Measurements from ENCODE around the gene RRAS2. TPM values are rescaled to one million over a fixed set of nuclear protein-coding genes. Genes with fewer than 3 reads are reported as not detected.
"Not testable (repeated sequence)": the region's sequence is repeated elsewhere in the genome, so short reads cannot be mapped to it uniquely, and the experiment has no call there.

Gene RRAS2
- polyA plus RNA-seq, 2 donors: 9.6 to 10.9 TPM

DNA sequence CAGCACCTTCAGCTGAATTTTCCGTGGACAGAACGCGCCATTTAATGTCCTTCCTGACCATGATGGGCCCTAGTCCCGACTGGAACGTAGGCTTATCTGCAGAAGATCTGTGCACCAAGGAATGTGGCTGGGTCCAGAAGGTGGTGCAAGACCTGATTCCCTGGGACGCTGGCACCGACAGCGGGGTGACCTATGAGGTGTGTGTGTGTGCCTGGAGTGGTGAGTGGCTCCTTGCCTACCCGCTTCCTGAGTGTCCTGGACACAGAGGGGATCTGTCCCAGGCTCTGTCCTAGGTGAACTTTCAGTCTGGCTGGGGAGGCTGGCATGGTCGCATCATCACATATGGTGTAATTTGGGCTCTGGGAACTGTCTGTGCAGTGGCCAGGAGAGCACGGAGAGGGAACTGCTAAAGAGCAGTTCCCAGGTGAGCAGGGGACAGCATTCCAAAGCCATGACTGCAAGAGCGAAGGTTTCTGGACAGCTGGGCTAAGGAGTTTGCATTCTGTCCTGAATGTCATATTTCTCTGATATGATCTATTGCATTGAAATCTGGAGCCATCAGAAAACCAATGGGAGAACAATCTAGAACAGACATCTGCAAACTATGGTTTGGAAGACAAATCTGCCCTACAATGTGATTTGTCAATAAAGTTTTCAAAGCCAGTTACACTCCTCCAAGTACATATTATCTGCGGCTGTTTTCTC, 104.3 kb downstream of the RRAS2 start:
- H3K4me1 ChIP-seq (ENCODE audit: control insufficient read depth in 2 of 2, insufficient read depth in 2 of 2, low read length in 1 of 2): no peaks in the 10 kb centered on the region
- H3K4me3 ChIP-seq (ENCODE audit: low read depth in 1 of 2, low read length in 2 of 2): no peak overlapping the region
- no peaks in the 10 kb centered on the region for H3K9me3 ChIP-seq (ENCODE audit: control insufficient read depth in 2 of 2, insufficient read depth in 1 of 2, low read depth in 1 of 2, low read length in 1 of 2)
- WGBS, 2 donors: 89 to 90% methylated on average over 13 of the region's 13 CpGs
- no peaks in the 10 kb centered on the region for H3K36me3 ChIP-seq (ENCODE audit: control insufficient read depth in 2 of 2, insufficient read depth in 2 of 2, low read length in 1 of 2)
- no peaks in the 10 kb centered on the region for H3K27me3 ChIP-seq (ENCODE audit: control insufficient read depth in 1 of 2, insufficient read depth in 2 of 2, low read length in 2 of 2)
- no peak overlapping the region for H3K27ac ChIP-seq (ENCODE audit: low read depth in 2 of 2, low read length in 1 of 2)

DNA sequence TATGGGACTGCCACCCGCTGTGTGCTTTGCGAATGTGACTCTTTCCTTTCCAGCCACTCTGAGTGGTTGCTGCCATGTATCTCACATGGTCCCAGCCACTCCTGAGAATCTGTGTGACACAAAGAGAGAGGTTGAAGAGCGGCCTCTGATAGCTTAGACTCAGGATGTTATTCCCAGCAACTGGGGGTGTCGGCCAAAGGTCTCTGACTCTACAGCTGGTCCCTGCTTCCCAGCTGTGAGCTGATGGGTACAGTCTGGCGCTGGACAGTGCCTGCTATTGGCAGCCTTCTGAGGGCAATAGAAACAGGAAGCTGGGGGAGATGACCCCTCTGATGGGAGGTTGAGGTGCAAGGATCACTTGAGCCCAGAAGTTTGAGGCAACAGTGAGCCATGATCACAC, 105.1 kb downstream of the RRAS2 start:
- Histone ChIP-seq H3K4me3 (ENCODE audit: low read depth in 1 of 2, low read length in 2 of 2) (no peak overlapping the region), H3K27me3 (ENCODE audit: control insufficient read depth in 1 of 2, insufficient read depth in 2 of 2, low read length in 2 of 2) (no peaks in the 10 kb centered on the region), H3K27ac (ENCODE audit: low read depth in 2 of 2, low read length in 1 of 2) (no peak overlapping the region), H3K9me3 (ENCODE audit: control insufficient read depth in 2 of 2, insufficient read depth in 1 of 2, low read depth in 1 of 2, low read length in 1 of 2) (no peaks in the 10 kb centered on the region), H3K4me1 (ENCODE audit: control insufficient read depth in 2 of 2, insufficient read depth in 2 of 2, low read length in 1 of 2) (no peaks in the 10 kb centered on the region), H3K36me3 (ENCODE audit: control insufficient read depth in 2 of 2, insufficient read depth in 2 of 2, low read length in 1 of 2) (no peaks in the 10 kb centered on the region)
- 79 to 84% methylated on average over 5 of the region's 5 CpGs for WGBS, 2 donors

DNA sequence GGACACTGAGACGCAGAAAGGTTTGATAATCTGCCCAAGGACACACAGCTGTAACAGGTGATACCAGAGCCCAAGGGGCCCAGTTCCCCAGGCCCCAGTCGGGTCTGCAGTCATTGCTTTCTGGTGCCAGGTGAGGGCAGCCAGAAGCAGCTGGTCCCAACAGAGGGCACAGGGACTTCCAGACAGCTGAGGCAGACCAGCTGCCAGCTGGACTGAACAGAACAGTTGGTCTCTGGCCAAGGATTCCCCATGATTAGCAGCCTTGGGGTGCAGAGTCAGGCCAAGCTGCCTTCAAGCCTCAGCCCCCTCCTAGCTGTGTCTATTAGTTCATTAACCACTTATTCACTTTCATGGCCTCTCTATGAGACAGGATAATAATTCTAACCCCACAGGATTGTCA, 105.6 kb downstream of the RRAS2 start:
- H3K27ac ChIP-seq (ENCODE audit: low read depth in 2 of 2, low read length in 1 of 2): no peak overlapping the region
- no peaks in the 10 kb centered on the region for H3K36me3 ChIP-seq (ENCODE audit: control insufficient read depth in 2 of 2, insufficient read depth in 2 of 2, low read length in 1 of 2)
- H3K4me3 ChIP-seq (ENCODE audit: low read depth in 1 of 2, low read length in 2 of 2): no peak overlapping the region
- 51 to 61% methylated on average over 2 of the region's 2 CpGs for WGBS, 2 donors
- H3K27me3 ChIP-seq (ENCODE audit: control insufficient read depth in 1 of 2, insufficient read depth in 2 of 2, low read length in 2 of 2): no peaks in the 10 kb centered on the region
- H3K4me1 ChIP-seq (ENCODE audit: control insufficient read depth in 2 of 2, insufficient read depth in 2 of 2, low read length in 1 of 2): no peaks in the 10 kb centered on the region
- H3K9me3 ChIP-seq (ENCODE audit: control insufficient read depth in 2 of 2, insufficient read depth in 1 of 2, low read depth in 1 of 2, low read length in 1 of 2): no peaks in the 10 kb centered on the region

DNA sequence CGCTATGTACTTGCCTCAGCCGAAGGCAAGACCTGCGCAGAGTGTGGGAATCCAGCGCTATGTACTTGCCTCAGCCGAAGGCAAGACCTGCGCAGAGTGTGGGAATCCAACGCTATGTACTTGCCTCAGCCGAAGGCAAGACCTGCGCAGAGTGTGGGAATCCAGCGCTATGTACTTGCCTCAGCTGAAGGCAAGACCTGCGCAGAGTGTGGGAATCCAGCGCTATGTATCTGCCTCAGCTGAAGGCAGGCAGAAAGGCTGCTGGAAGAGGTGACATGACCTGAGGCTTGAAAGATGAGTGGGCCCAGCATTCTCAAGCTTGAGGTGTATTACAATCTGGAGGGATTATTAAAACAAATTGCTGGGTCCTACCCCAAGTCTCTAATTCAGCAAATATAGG, 106.5 kb downstream of the RRAS2 start:
- not testable (repeated sequence) for H3K9me3 ChIP-seq (ENCODE audit: control insufficient read depth in 2 of 2, insufficient read depth in 1 of 2, low read depth in 1 of 2, low read length in 1 of 2); H3K4me3 ChIP-seq (ENCODE audit: low read depth in 1 of 2, low read length in 2 of 2); H3K36me3 ChIP-seq (ENCODE audit: control insufficient read depth in 2 of 2, insufficient read depth in 2 of 2, low read length in 1 of 2); H3K4me1 ChIP-seq (ENCODE audit: control insufficient read depth in 2 of 2, insufficient read depth in 2 of 2, low read length in 1 of 2); H3K27ac ChIP-seq (ENCODE audit: low read depth in 2 of 2, low read length in 1 of 2); H3K27me3 ChIP-seq (ENCODE audit: control insufficient read depth in 1 of 2, insufficient read depth in 2 of 2, low read length in 2 of 2)
- 96% methylated on average over 5 to 6 of the region's 12 CpGs for WGBS, 2 donors

DNA sequence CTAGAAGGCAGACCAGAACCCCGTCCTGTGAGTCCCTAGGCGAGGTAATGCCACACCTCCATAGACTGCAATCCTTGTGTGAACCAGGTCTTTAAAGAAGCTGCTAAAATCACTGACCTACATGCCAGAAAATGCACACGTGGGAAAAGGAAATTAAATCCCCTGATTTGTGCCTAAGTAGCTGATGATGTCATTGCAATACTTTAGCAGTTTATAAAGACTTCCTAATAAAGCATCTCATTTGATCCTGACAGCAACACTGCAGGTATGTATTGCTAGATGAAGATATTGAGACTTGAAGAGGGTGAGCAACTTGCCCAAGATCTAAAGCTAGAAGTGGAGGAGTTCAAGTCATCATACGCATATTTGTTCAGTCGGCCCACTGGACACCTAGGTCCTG, 107.2 kb downstream of the RRAS2 start:
- Histone ChIP-seq H3K9me3 (ENCODE audit: control insufficient read depth in 2 of 2, insufficient read depth in 1 of 2, low read depth in 1 of 2, low read length in 1 of 2) (no peaks in the 10 kb centered on the region), H3K4me3 (ENCODE audit: low read depth in 1 of 2, low read length in 2 of 2) (no peak overlapping the region), H3K4me1 (ENCODE audit: control insufficient read depth in 2 of 2, insufficient read depth in 2 of 2, low read length in 1 of 2) (no peaks in the 10 kb centered on the region), H3K27ac (ENCODE audit: low read depth in 2 of 2, low read length in 1 of 2) (no peak overlapping the region), H3K36me3 (ENCODE audit: control insufficient read depth in 2 of 2, insufficient read depth in 2 of 2, low read length in 1 of 2) (no peaks in the 10 kb centered on the region), H3K27me3 (ENCODE audit: control insufficient read depth in 1 of 2, insufficient read depth in 2 of 2, low read length in 2 of 2) (no peaks in the 10 kb centered on the region)
- WGBS, 2 donors: 77 to 82% methylated on average over 5 of the region's 5 CpGs

DNA sequence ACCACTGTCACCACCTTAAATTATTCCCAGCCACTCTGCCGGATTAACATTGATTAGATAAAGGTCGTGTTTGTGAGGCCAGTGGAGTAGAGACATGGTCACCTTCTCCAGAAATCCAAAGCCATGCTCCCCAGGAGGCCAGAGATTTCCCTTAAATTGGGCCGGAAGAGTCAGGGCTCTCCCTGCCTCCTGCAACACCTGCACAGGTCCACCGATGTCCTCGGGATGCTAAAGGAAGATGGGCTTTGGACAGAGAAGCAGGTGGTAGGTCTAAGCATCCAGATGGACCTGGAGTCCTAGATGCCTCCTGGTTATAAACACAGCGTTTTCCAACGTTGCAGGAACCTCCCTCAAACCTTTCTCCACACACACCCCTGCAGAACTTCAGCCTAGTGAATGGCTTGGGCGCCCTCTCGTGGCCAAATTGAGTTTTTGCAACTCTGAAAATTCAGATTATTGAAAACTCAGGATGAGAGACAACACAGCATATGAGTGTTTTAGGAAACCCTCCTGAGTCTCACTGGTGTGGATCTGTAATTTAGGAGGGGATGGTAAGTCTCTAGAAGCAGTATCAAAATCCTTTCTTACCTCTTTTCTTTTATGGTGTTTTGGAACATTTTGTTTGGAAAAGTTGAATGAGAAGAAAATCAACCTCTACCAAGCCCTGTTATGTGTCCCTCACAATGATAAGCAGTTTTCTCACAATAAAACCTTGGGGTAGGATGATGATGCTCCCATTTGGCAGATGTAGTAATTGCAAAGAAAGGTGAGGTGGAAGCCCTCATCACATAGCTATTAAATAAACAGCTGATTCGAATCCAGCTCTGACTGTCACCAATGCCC, 109.6 kb downstream of the RRAS2 start:
- Histone ChIP-seq H3K4me1 (ENCODE audit: control insufficient read depth in 2 of 2, insufficient read depth in 2 of 2, low read length in 1 of 2) (no peaks in the 10 kb centered on the region), H3K36me3 (ENCODE audit: control insufficient read depth in 2 of 2, insufficient read depth in 2 of 2, low read length in 1 of 2) (no peaks in the 10 kb centered on the region), H3K9me3 (ENCODE audit: control insufficient read depth in 2 of 2, insufficient read depth in 1 of 2, low read depth in 1 of 2, low read length in 1 of 2) (no peaks in the 10 kb centered on the region), H3K27me3 (ENCODE audit: control insufficient read depth in 1 of 2, insufficient read depth in 2 of 2, low read length in 2 of 2) (no peaks in the 10 kb centered on the region), H3K4me3 (ENCODE audit: low read depth in 1 of 2, low read length in 2 of 2) (no peak overlapping the region), H3K27ac (ENCODE audit: low read depth in 2 of 2, low read length in 1 of 2) (no peak overlapping the region)
- WGBS, 2 donors: 30 to 34% methylated on average over 10 of the region's 10 CpGs

DNA sequence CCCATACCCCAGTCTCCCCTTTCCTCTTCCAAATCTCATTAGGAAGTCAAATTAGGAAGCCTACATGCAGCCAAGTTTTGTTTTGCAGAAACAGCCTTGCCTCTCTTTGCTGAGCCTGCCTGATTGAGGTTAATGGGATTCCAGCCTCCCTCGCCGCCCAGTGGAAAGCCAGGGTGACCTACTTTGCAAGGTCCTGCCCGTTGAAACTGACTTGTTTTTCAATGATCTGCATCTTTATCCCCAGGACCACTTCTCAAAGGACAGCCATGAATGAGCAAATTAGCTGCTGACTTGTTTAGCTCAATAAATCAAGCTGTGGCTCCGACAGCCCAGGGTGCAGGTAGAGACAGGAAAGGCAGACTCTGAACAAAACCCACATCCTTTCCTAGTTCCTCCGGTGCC, 110.4 kb downstream of the RRAS2 start:
- no peaks in the 10 kb centered on the region for H3K27me3 ChIP-seq (ENCODE audit: control insufficient read depth in 1 of 2, insufficient read depth in 2 of 2, low read length in 2 of 2)
- 45 to 51% methylated on average over 5 of the region's 5 CpGs for WGBS, 2 donors
- H3K4me1 ChIP-seq (ENCODE audit: control insufficient read depth in 2 of 2, insufficient read depth in 2 of 2, low read length in 1 of 2): no peaks in the 10 kb centered on the region
- H3K27ac ChIP-seq (ENCODE audit: low read depth in 2 of 2, low read length in 1 of 2): no peak overlapping the region
- no peaks in the 10 kb centered on the region for H3K36me3 ChIP-seq (ENCODE audit: control insufficient read depth in 2 of 2, insufficient read depth in 2 of 2, low read length in 1 of 2)
- no peak overlapping the region for H3K4me3 ChIP-seq (ENCODE audit: low read depth in 1 of 2, low read length in 2 of 2)
- no peaks in the 10 kb centered on the region for H3K9me3 ChIP-seq (ENCODE audit: control insufficient read depth in 2 of 2, insufficient read depth in 1 of 2, low read depth in 1 of 2, low read length in 1 of 2)

DNA sequence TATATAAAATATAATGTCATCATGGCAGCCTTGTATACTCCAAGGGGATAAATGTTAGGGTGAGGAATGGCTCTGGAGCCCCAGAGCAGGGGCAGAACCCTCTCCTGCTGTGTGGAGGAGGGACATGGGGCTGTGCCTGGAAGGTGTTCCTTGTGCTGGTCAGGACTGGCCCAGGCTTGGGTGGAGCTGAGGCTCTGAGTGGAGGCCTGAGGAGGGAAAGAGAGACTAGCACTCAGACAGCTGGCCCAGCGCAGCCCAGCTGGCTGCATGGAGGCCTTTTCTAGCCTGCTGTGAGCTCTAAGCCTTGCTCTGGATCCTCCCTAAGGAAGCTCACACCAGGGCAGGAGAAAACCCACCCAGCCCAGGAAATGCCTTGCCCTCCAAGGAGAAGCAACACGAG, 113.5 kb downstream of the RRAS2 start:
- WGBS, 2 donors: 78 to 86% methylated on average over 2 of the region's 2 CpGs
- H3K4me1 ChIP-seq (ENCODE audit: control insufficient read depth in 2 of 2, insufficient read depth in 2 of 2, low read length in 1 of 2): no peaks in the 10 kb centered on the region
- no peak overlapping the region for H3K27ac ChIP-seq (ENCODE audit: low read depth in 2 of 2, low read length in 1 of 2)
- H3K36me3 ChIP-seq (ENCODE audit: control insufficient read depth in 2 of 2, insufficient read depth in 2 of 2, low read length in 1 of 2): no peaks in the 10 kb centered on the region
- H3K27me3 ChIP-seq (ENCODE audit: control insufficient read depth in 1 of 2, insufficient read depth in 2 of 2, low read length in 2 of 2): no peaks in the 10 kb centered on the region
- no peaks in the 10 kb centered on the region for H3K9me3 ChIP-seq (ENCODE audit: control insufficient read depth in 2 of 2, insufficient read depth in 1 of 2, low read depth in 1 of 2, low read length in 1 of 2)
- H3K4me3 ChIP-seq (ENCODE audit: low read depth in 1 of 2, low read length in 2 of 2): no peak overlapping the region

DNA sequence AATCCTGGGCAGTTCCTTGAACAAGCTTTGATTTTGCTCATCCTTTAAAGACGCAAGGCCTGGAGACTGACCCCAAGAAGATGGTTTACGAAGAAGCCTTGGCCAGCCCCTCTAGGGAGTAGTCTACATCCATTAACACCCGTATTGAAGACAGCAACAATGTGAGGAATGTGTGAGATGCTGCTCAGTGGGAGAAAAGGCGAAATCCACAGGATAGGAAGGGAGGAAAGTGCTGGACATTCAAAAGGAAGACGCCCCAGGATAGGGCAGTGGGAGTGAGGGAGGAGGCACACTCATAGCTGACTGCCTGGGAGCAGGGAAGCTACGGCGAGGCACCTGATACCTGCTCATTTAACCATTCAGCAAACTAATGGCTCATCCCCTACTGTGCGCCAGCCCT, 114.1 kb downstream of the RRAS2 start:
- Histone ChIP-seq H3K27me3 (ENCODE audit: control insufficient read depth in 1 of 2, insufficient read depth in 2 of 2, low read length in 2 of 2) (no peaks in the 10 kb centered on the region), H3K36me3 (ENCODE audit: control insufficient read depth in 2 of 2, insufficient read depth in 2 of 2, low read length in 1 of 2) (no peaks in the 10 kb centered on the region), H3K4me3 (ENCODE audit: low read depth in 1 of 2, low read length in 2 of 2) (no peak overlapping the region), H3K4me1 (ENCODE audit: control insufficient read depth in 2 of 2, insufficient read depth in 2 of 2, low read length in 1 of 2) (no peaks in the 10 kb centered on the region), H3K9me3 (ENCODE audit: control insufficient read depth in 2 of 2, insufficient read depth in 1 of 2, low read depth in 1 of 2, low read length in 1 of 2) (no peaks in the 10 kb centered on the region), H3K27ac (ENCODE audit: low read depth in 2 of 2, low read length in 1 of 2) (no peak overlapping the region)
- WGBS, 2 donors: 87 to 89% methylated on average over 6 to 8 of the region's 8 CpGs

DNA sequence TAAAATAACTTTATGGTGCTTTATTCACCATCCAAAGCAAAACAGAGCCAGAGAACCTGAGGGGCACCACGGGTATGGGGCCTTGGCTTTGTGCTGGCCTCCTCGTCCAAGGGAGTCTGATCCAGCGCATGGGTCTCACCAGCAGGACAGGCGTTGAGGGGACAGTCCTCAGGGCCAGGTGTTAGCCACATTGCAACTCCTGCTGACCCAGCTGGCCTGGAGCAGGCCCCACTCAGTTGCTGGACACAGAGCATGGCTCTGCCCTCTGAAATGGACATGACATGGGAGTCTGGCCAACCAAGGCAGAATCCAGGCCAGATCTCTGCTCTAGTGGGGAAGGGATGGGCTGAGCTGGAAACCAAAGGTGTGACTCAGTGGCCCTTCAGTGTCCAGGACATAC, 116.2 kb downstream of the RRAS2 start:
- H3K9me3 ChIP-seq (ENCODE audit: control insufficient read depth in 2 of 2, insufficient read depth in 1 of 2, low read depth in 1 of 2, low read length in 1 of 2): no peaks in the 10 kb centered on the region
- WGBS, 2 donors: 94 to 95% methylated on average over 4 of the region's 4 CpGs
- no peak overlapping the region for H3K4me3 ChIP-seq (ENCODE audit: low read depth in 1 of 2, low read length in 2 of 2)
- H3K4me1 ChIP-seq (ENCODE audit: control insufficient read depth in 2 of 2, insufficient read depth in 2 of 2, low read length in 1 of 2): no peaks in the 10 kb centered on the region
- H3K36me3 ChIP-seq (ENCODE audit: control insufficient read depth in 2 of 2, insufficient read depth in 2 of 2, low read length in 1 of 2): no peaks in the 10 kb centered on the region
- H3K27me3 ChIP-seq (ENCODE audit: control insufficient read depth in 1 of 2, insufficient read depth in 2 of 2, low read length in 2 of 2): no peaks in the 10 kb centered on the region
- H3K27ac ChIP-seq (ENCODE audit: low read depth in 2 of 2, low read length in 1 of 2): no peak overlapping the region

Measured in esophagus (tissue), 2 donors.